Spleen (tissue), 7 donors: Measurements from ENCODE around the gene CRLF1.

ENCODE experiments used
- POLR2A ChIP-seq, 3 donors: fragments of 450-650 bp; IDR thresholded peaks; one replicate each; pipeline ENCODE4 v1.5.1; 2017; ENCODE audit warnings: antibody characterized with exemption in 3 of 3, mild to moderate bottlenecking in 1 of 3
- POLR2AphosphoS5 ChIP-seq, 3 donors: sonication (generic); formaldehyde crosslinking; IDR thresholded peaks; one replicate each; pipeline ENCODE4 v1.5.1; 2017; ENCODE audit warnings: antibody characterized with exemption in 3 of 3
- TF ChIP-seq, protein P1 (sequence below), 11 experiments: fragments of 200-600 bp in 7 of 11; fragments of 450-650 bp in 4 of 11; sonication (generic) in 4 of 11; IDR thresholded peaks in 8 of 11; conservative IDR thresholded peaks in 3 of 11; 1 replicate in 7 of 11; 2 replicates in 4 of 11; pipeline versions ENCODE4 v1.4.0 to v1.8.0; 2016 to 2021; ENCODE audit warnings: antibody characterized with exemption in 11 of 11, inconsistent platforms in 4 of 11, mild to moderate bottlenecking in 1 of 11
- donor health status: DM: no; HTN: no; CAD: no; lungs with moderate emphysema.
- donor health status: DM: no; HTN: no; CAD: no.
- donor health status: DM: no; HTN: no; CAD: no.

DNA sequence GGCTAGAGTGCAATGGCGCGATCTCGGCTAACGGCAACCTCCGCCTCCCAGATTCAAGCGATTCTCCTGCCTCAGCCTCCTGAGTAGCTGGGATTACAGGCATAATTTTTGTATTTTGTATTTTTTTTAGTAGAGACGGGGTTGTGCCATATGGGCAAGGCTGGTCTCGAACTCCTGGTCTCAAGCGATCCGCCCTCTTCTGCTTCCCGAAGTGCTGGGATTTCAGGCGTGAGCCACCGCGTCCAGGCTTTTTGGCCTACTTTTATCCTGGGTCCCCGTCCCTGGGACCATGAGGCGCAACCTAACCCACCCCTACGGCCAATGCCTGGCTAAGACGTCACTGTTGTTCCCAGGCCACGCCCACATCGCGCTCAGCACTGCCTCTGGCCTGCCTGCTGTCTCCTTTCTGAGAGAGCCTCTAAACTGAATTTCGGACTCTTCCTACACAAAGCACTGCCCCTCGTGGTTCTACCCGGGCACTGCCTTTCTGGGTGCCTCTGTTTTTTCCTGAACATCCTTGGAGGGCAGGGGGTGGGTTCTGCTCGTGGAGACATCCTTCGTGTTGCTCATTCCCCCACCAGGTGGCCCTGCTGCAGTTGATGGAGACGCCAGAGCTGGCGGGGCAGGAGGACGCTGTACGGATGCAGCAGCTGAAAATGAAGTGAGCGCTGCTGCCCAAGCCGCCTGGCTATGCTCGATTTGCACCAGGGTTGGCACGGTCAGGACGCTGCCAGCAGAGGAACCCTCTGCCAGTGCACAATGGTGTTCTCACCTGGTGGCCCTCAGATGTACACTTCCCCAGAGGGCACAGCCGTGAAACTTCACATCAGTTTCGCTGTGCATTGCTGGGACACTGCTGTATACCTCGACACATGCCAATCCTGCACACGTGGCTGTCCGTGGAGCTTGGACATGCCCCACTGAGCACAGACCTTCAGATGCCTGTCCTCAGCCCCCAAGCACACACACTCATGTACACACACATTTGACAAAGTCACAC lies 16.0 kb downstream of the CRLF1 start:
- TF ChIP-seq, protein P1, sequence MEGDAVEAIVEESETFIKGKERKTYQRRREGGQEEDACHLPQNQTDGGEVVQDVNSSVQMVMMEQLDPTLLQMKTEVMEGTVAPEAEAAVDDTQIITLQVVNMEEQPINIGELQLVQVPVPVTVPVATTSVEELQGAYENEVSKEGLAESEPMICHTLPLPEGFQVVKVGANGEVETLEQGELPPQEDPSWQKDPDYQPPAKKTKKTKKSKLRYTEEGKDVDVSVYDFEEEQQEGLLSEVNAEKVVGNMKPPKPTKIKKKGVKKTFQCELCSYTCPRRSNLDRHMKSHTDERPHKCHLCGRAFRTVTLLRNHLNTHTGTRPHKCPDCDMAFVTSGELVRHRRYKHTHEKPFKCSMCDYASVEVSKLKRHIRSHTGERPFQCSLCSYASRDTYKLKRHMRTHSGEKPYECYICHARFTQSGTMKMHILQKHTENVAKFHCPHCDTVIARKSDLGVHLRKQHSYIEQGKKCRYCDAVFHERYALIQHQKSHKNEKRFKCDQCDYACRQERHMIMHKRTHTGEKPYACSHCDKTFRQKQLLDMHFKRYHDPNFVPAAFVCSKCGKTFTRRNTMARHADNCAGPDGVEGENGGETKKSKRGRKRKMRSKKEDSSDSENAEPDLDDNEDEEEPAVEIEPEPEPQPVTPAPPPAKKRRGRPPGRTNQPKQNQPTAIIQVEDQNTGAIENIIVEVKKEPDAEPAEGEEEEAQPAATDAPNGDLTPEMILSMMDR (IDR thresholded peaks at IDR 0.05 in 8 of 11, conservative IDR thresholded peaks at IDR 0.05 in 3 of 11), result peak in 3 of 11 experiments; percentile 19 to 41 (median 24)
- no peak for TF ChIP-seq POLR2AphosphoS5 (IDR thresholded peaks at IDR 0.05)
- no peak for TF ChIP-seq POLR2A (IDR thresholded peaks at IDR 0.05)
